Globus pallidus (tissue), 1 donor: ENCODE results near the gene FER1L5.
A peak's percentile ranks its signal among the peaks of the same experiment; 100 is the strongest.

Experiments used
- DNase-seq: peaks from one replicate; pipeline ENCODE4 v3.0.0-alpha.2; 2015; ENCODE audit warnings: low spot score

The FER1L5 gene

GRCh38 chr2:96739633-96740428 is 97.3 kb downstream of the FER1L5 start, which contains the start of gene LMAN2L:
Gene LMAN2L, minus strand, starts transcription at chr2:96740064. Its CDS starts 24 bp downstream, at chr2:96740040.
- DNase-seq, result peak; percentile 99

- no peak for DNase-seq
Observed at GRCh38 chr2:96747061-96747617, 104.6 kb downstream of the FER1L5 start.

GRCh38 chr2:96751800-96752199 is 109.2 kb downstream of the FER1L5 start:
- no peak for DNase-seq

GRCh38 chr2:96753661-96754282 is 111.2 kb downstream of the FER1L5 start:
- DNase-seq, result no peak

- DNase-seq, result no peak
Observed at GRCh38 chr2:96754317-96754716, 111.8 kb downstream of the FER1L5 start.
